SKM-1 (cell line): ENCODE measurements around the gene CEP78.
"Not testable (repeated sequence)": the region's sequence is repeated elsewhere in the genome, so short reads cannot be mapped to it uniquely, and the experiment has no call there.

Experiments
- DNase-seq: peaks from one replicate; lab custom pipeline; 2025; ENCODE audit not compliant: unreplicated experiment; lab: John Stamatoyannopoulos, UW

Gene CEP78

GRCh38 chr9:78284181-78284580, 48.3 kb downstream of the CEP78 start:
- not testable (repeated sequence) for DNase-seq

GRCh38 chr9:78286125-78286524, 50.2 kb downstream of the CEP78 start:
- DNase-seq, result no peak

DNA sequence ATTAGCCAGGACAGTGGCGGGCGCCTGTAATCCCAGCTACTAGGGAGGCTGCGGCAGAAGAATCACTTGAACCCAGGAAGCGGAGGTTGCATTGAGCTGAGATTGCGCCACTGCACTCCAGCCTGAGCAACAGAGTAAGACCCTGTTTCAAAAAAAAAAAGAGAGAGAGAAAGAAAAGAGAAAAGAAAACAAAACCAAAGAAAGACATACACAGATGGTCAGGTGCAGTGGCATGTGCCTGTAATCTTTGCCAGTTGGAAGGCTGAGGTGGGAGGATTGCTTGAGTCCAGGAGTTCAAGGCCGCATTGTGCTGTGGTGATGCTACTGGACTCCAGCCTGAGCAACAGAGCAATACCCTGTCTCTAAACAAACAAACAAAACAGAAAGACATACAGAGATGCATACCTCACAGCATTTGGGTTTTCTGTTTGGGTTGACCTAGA, 51.1 kb downstream of the CEP78 start:
- no peak for DNase-seq

DNA sequence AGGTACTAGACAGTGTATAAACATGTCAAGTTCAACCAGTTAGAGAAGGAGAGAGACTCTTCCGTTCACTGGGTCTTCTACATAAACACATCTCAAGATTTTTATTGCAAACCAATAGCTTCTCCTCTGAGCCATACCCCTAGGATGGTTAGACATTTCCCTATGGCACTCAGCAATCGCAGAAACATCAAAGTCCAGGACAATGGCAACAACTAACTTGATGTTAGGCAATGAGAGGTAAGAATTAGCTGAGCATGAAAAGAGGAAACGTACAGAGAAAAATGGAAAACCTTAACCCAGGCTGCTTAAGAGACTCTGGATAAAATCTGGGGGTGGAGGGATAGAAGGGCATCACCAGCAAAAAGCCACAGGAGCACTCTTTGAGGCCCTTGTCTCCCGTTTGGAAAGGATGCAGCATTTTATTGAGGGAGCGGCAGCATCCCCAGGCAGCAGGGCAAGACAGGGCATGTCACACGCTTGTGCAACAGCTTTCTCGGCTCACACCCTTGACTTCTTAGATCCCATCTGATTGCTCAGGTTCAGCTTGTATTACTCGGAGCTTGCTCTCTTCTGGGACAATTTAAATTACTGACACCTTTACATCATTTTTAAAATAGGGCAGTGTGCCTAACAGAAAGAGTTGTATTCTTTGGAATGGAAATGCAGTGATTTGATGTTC, 52.5 kb downstream of the CEP78 start:
- DNase-seq, result peak; percentile 11

GRCh38 chr9:78289474-78289873, 53.6 kb downstream of the CEP78 start:
- DNase-seq, result no peak

DNA sequence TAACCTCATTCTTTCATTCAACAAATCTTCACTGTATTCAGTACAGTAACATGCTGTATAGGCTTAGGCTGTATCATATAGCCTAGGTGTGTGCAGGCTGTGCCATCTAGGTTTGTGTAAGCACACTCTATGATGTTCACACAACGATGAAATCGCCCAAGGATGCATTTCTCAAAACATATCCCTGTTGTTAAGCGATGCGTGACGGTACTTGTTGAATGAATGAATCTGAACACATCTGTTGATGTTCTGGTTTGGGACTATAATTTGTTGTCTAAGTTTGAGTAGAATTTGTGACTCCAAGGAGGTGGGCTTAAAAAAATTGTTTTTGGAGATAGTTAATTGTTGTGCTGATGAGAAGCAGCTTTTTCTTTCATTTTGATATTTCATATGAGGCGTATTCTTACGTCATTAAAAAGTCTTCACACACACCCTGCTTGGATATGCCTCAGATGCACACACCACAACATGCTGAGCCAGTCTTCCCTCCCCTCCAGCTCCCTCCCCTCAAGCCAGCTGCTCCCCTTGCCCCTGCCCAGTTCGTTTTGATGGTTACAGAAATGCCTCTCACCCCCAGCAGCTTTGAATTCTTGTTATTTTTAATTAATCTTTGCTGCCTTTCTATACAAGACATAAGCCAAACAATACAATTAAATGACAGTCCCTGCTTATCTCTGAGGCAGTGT, 55.5 kb downstream of the CEP78 start:
- DNase-seq, result no peak

- DNase-seq, result no peak
Measured at GRCh38 chr9:78292026-78292425, 56.2 kb downstream of the CEP78 start.

GRCh38 chr9:78292716-78293497, 57.0 kb downstream of the CEP78 start:
- DNase-seq, result no peak

GRCh38 chr9:78294290-78295176, 58.7 kb downstream of the CEP78 start:
- no peak for DNase-seq

DNA sequence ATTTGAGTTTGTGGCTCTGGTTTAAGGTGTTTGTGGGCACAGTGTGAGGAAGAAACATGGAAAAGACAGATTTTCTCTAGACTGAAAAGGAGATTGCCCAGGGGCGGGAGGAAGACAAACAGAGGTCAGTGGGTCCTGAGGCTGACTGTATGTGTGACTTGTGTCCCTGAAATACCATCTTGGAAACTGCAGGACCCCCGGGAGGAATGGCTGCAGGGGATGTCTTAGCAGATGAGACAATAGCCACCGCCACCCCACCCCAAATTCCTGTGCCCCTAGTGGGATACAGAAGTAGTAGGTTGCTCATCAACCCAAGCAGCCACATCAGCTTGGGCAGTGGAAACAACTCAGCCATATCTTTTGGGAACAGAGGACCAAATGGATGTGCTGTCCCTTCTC, 59.3 kb downstream of the CEP78 start:
- no peak for DNase-seq

- no peak for DNase-seq
Measured at GRCh38 chr9:78295731-78296130, 59.9 kb downstream of the CEP78 start.

- no peak for DNase-seq
Measured at GRCh38 chr9:78296201-78296892, 60.5 kb downstream of the CEP78 start.

DNA sequence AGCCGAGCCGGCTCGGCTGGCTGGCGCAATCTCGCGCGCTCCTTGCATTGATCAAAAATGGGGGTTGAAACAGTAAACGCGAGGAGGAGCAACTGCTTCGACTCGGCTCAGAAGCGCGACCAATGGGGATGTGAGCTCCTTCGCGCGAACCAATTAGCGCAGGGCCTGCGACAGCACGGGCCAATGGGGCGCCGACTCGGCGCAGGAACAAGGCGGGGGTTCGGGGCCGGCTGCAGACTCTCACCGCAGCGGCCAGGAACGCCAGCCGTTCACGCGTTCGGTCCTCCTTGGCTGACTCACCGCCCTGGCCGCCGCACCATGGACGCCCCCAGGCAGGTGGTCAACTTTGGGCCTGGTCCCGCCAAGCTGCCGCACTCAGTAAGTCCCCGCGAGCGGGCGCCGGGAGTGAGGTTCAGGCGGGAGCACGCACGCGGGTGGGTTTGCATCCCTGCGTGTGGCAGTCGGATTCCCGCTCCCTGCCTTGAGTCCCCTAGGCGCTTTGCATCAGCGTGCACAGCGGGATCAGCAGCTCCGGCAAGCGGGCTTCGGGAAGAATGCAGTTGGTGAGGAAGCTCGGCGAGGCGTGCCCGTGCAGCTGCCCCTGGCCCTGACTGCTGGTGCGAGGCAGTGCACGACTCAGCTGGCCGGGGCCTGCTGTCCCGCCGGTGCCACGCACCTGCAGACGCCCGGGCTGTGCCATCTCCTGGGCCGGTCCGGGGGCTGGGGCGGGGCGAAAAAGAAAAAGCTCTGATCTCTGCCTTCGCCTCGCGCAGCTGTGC, 61.2 kb downstream of the CEP78 start, which contains the start of gene PSAT1:
Gene PSAT1, plus strand, starts transcription at position 233 of the 779 bp plus-strand sequence. Its CDS starts 86 bp downstream, at position 319.
- DNase-seq, result peak; percentile 63

DNA sequence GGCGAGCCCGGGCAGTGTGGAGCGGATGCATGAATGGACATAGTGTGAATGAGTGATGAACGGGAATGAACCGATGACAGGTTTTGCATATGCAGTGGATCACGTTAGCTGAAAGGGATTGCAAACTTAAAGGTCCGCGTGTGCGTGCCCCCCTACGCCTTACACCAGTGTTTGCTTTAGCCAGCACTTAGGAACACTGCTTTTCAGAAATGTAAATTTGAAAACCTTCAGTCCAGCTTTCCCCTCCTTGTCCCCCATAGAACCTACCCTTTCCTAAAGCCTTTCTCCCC, 61.7 kb downstream of the CEP78 start:
- no peak for DNase-seq

DNA sequence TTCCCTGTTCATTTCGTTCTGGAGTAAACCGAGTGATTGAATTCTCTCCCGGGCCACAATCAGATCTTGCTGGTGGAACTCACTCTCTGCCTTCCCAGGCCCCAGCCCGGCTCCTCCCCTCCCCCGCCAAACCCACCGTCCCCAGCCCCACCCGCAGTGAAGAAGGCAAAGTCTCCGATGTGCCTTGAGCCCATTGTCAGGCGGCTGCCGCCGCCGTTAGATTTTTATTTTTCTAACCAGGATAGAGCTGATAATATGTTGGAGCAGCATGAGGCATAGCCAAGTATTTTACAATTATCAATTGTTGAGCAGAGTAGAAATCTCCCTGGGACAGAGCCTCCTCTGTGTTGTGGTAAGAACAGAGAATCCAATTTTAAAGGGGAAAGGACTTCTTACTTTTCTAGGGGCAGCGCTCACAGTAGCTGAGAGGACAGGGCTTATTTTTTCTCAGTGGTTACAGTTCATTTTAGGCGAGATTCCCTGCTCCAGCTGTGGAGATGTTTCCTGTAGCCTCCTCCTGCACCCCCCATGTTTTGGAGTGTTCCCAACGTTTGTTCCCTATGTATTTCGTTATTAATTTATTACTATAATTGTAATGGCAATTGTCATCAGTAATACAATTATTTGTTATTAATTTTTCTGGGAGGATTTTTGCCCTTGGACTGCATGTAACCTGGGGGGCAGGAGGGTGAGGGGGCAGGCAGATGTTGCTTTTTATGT, 62.3 kb downstream of the CEP78 start:
- DNase-seq, result no peak

GRCh38 chr9:78300209-78300608, 64.3 kb downstream of the CEP78 start:
- no peak for DNase-seq

GRCh38 chr9:78301466-78301865, 65.6 kb downstream of the CEP78 start:
- no peak for DNase-seq

- no peak for DNase-seq
Measured at GRCh38 chr9:78303377-78304062, 67.6 kb downstream of the CEP78 start.
